SH-SY5Y (cell line): ENCODE results near the gene TMEM178A.

ENCODE experiments used
- GATA2 ChIP-seq: IDR thresholded peaks from 2 replicates; pipeline ENCODE4 v1.6.1; 2011; ENCODE audit warnings: mild to moderate bottlenecking, low read depth, low read length
- GATA3 ChIP-seq: IDR thresholded peaks from 2 replicates; pipeline ENCODE4 v1.6.1; 2011; ENCODE audit warnings: low read depth, mild to moderate bottlenecking, low read length, moderate library complexity

DNA sequence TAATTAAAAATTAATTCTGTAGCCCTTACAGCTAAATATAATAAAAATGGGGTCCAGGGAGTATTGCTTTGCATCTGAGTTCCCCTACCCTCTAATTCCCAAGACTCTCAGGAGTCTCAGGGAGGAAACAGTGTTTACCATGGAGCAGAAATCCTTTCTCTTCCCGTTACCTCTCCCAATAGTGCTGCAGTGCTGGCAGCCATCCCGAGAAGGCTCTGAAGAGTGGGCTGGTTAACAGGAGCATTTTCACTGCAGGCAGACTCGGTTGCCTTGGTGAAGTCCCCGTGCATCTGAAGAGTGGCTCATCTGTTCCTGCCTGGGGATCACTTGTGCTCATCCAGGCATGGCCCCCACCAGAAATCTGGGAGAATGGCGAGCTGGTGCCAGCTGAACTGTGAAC, 41.8 kb upstream of the TMEM178A start:
- TF ChIP-seq GATA3 (no peak), GATA2 (no peak)
